Right lobe of liver (tissue), 6 donors: ENCODE data around the gene GUCA2A. TPM values are rescaled to one million over a fixed set of nuclear protein-coding genes. Genes with fewer than 3 reads are reported as not detected.

ENCODE experiments used
- ATAC-seq, 4 donors: fragments of 200-7000 bp; cut with Tn5 transposase; one replicate each; pipeline ENCODE4 v1.9.1; 2020; ENCODE audit warnings: mild to moderate bottlenecking in 4 of 4, moderate library complexity in 4 of 4
- DNase-seq, 3 donors: peaks; one replicate each; pipeline ENCODE4 v3.0.0-alpha.2; 2020
- H3K27ac ChIP-seq, 3 donors: fragments of 200-600 bp; one replicate each; pipeline ENCODE4 v1.8.0; 2022
- H3K27me3 ChIP-seq, 2 donors: fragments of 200-600 bp; one replicate each; pipeline ENCODE4 v1.8.0; 2022
- H3K36me3 ChIP-seq, 4 donors: fragments of 200-600 bp; sonication (generic) in 1 of 4; one replicate each; pipeline versions ENCODE4 v1.5.1 to v1.8.0; 2017 to 2022; ENCODE audit warnings: control low read depth in 1 of 4
- H3K4me1 ChIP-seq, 4 donors: fragments of 200-600 bp; sonication (generic) in 1 of 4; one replicate each; pipeline versions ENCODE4 v1.5.1 to v1.8.0; 2017 to 2022; ENCODE audit warnings: control low read depth in 1 of 4
- H3K4me3 ChIP-seq, 3 donors: fragments of 200-600 bp; one replicate each; pipeline ENCODE4 v1.8.0; 2022
- H3K9me3 ChIP-seq, 4 donors: fragments of 200-600 bp; sonication (generic) in 1 of 4; one replicate each; pipeline versions ENCODE4 v1.5.1 to v1.8.0; 2017 to 2022; ENCODE audit warnings: control low read depth in 1 of 4
- POLR2A ChIP-seq: fragments of 450-650 bp; IDR thresholded peaks from one replicate; pipeline ENCODE4 v1.6.1; 2017; ENCODE audit warnings: antibody characterized with exemption, mild to moderate bottlenecking
- WGBS: methylation state at CpG from one replicate; pipeline ENCODE4 v1.1.6; 2018; ENCODE audit warnings: low coverage, low lambda C conversion rate; ENCODE audit not compliant: insufficient coverage; ENCODE audit errors: missing lambda C conversion rate; 5-methylcytosine and 5-hydroxymethylcytosine counted together
- intact Hi-C, 2 donors: fragments of 100-400 bp; cut with DNase I; formaldehyde crosslinking; loops; one replicate each; pipeline versions ENCODE4 v1.11.2 to v1.14.1; 2022
- total RNA-seq, 6 experiments: library from RNA; depleted of rRNA in 2 of 6; stranded (reverse); fragments of >200 nt in 2 of 6; fragmentation: NEBNext Ultra II Directional in 3 of 6; extraction: Animal tissue kit (Norgen Biotek cat#: 25700) in 3 of 6; gene quantifications; one replicate each; pipeline versions ENCODE4 v1.1.0 to v1.2.4, GENCODE V29; 2016 to 2023
- TF ChIP-seq, protein P1 (sequence below), 4 donors: fragments of 200-600 bp in 3 of 4; fragments of 450-650 bp in 1 of 4; IDR thresholded peaks; one replicate each; pipeline versions ENCODE4 v1.5.1 to v1.8.0; 2016 to 2022; ENCODE audit warnings: antibody characterized with exemption in 4 of 4, mild to moderate bottlenecking in 2 of 4
- donor health status: DM: no; HTN: yes; CAD: no.
- donor health status: DM: no; HTN: no; CAD: no.
- donor health status: DM: no; HTN: no; CAD: no.
- donor health status: DM: no; HTN: yes; CAD: no.
- donor health status: DM: no; HTN: yes; CAD: no.

Gene GUCA2A
- total RNA-seq, 6 experiments from 2014 or later, result not detected

DNA sequence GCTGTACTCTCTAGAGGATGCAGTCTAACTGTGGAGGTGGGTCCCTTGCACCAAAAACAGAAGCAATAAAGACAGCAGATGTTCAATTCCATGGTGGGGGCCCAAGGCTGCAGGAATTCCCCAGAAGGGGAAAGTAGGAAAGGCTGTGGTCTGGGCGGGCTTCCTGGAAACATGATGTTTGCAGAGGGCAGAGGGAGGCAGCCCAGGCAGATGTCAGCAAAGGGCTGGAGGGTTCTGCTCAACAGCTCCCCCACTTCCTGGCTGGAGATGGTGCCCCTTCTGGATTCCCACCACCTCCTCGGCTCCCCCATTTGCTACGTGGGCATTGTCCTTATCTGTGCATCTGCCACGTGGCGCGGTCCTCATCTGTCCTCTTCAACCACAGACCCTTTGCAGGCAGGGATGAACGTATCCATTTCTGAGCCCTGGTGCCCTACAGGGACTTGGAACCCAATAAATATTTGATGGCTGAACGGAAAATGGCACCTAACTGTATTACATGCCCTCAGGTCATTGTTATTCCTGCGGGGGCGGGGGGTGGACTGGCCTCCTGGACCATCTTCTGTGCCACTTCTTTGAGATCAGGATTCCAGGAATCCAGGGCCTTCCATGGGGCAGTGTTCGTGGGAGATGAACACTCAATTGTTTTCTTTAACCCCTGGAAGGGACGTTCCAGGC lies 19.7 kb downstream of the GUCA2A start:
- TF ChIP-seq, protein P1, sequence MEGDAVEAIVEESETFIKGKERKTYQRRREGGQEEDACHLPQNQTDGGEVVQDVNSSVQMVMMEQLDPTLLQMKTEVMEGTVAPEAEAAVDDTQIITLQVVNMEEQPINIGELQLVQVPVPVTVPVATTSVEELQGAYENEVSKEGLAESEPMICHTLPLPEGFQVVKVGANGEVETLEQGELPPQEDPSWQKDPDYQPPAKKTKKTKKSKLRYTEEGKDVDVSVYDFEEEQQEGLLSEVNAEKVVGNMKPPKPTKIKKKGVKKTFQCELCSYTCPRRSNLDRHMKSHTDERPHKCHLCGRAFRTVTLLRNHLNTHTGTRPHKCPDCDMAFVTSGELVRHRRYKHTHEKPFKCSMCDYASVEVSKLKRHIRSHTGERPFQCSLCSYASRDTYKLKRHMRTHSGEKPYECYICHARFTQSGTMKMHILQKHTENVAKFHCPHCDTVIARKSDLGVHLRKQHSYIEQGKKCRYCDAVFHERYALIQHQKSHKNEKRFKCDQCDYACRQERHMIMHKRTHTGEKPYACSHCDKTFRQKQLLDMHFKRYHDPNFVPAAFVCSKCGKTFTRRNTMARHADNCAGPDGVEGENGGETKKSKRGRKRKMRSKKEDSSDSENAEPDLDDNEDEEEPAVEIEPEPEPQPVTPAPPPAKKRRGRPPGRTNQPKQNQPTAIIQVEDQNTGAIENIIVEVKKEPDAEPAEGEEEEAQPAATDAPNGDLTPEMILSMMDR (IDR thresholded peaks at IDR 0.05), result no peak
- no peak for TF ChIP-seq POLR2A
- 64% methylated on average over 5 of the region's 12 CpGs for WGBS

DNA sequence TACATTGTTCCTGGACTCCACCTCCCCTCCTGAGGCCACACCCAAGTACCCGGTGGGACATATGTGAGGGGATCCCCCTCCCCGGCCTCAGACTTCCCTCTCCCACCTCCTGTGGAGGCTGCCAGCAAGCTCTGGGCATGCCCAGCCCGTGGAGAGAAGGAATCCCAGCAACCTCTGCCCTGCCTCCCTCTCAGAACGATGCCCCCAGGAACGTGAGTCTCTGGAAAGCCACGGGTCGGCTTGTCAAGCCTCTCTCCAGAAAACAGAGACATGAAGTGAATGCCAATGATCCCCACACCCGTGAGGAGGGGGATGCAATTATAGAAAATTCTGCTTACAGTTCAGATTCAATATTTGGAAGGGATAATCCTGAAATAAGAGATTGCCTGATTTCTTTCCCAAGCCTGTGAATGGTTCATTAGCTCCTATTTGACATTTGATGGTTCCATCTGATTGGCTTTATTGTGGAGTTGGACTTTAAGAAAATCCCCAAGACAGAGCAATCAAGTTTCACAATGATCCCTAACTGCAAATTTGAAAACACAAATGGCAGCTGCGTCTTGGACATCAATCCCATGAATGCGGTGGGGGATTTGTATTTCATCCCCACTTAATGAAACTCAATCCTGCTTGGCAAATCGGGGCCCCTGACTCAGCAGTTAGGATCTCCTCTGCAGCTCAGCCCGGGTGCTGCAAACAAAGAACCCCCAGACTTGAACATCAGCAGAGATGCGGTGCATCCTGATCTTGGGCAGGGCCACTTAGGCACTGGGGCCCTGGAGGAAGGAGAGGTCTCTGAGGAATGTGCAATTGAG lies 20.4 kb downstream of the GUCA2A start:
- H3K4me1 ChIP-seq, result no peaks in the 10 kb centered on the region
- intact Hi-C loops, result loop anchor here in 1 of 2 donors (10.0 kb wide), 1 partner anchor 611 kb away; no protein-coding TSS in a partner anchor
- WGBS, result 49% methylated on average over 6 of the region's 13 CpGs
- H3K36me3 ChIP-seq, result no peaks in the 10 kb centered on the region
- H3K27ac ChIP-seq, result no peak overlapping the region
- H3K27me3 ChIP-seq, result no peaks in the 10 kb centered on the region
- ATAC-seq, result no peak
- DNase-seq, result no peak
- H3K4me3 ChIP-seq, result no peak overlapping the region
- TF ChIP-seq, protein P1 (IDR thresholded peaks at IDR 0.05), result no peak
- TF ChIP-seq POLR2A, result no peak
- H3K9me3 ChIP-seq, result no peaks in the 10 kb centered on the region

More for the DNA sequence above, 19.7 kb downstream of the GUCA2A start:
- Histone ChIP-seq H3K9me3 (no peaks in the 10 kb centered on the region), H3K27me3 (no peaks in the 10 kb centered on the region), H3K4me3 (no peak overlapping the region), H3K27ac (no peak overlapping the region), H3K4me1 (no peaks in the 10 kb centered on the region), H3K36me3 (no peaks in the 10 kb centered on the region)
- DNase-seq (no peak), ATAC-seq (no peak)
- intact Hi-C loops, result loop anchor here in 1 of 2 donors (10.0 kb wide), 1 partner anchor 610 kb away; no protein-coding TSS in a partner anchor

DNA sequence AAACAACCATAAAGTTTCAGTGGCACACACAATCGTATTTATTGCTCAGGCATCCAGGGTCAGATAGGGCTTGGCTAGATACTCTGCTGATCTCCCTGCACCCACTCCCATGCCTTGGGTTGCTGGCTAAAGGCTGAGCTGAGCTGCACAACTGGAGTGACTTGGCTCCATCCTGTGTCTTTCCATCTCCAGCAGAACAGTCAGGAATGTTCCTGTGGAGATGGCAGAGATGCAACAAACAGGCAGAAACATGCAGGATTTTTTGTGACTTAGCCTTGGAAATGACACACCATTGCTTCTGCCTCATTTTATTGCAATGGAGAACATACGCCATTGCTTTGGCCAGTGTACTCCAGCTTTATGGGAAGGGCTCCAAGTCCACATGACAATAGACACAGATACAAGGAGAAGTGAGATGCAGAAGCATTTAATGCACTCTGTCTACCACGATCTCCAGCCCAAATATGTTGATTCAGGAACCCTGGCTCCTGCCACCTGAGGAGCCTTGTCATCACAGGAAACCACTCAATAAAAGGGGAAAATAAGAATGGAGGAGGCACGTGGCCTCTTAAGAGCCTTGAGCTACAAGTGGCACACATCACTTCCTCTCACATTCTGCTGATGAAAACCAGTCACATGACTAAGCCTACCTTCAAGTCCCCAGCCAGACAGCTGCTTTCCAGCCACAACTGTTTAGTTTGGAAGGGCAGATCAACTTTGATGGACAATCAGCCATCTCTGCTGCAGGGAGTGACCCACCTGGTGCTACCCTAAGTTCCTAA lies 21.5 kb downstream of the GUCA2A start:
- TF ChIP-seq POLR2A, result no peak
- TF ChIP-seq, protein P1 (IDR thresholded peaks at IDR 0.05), result no peak
- H3K9me3 ChIP-seq, result no peaks in the 10 kb centered on the region
- no peaks in the 10 kb centered on the region for H3K4me1 ChIP-seq
- intact Hi-C loops, result loop anchor here in 1 of 2 donors (10.0 kb wide), 1 partner anchor 612 kb away; no protein-coding TSS in a partner anchor
- H3K36me3 ChIP-seq, result no peaks in the 10 kb centered on the region
- no peak overlapping the region for H3K4me3 ChIP-seq
- DNase-seq, result no peak
- WGBS, result 23% methylated on average over 3 of the region's 4 CpGs
- no peak for ATAC-seq
- no peak overlapping the region for H3K27ac ChIP-seq
- H3K27me3 ChIP-seq, result no peaks in the 10 kb centered on the region

DNA sequence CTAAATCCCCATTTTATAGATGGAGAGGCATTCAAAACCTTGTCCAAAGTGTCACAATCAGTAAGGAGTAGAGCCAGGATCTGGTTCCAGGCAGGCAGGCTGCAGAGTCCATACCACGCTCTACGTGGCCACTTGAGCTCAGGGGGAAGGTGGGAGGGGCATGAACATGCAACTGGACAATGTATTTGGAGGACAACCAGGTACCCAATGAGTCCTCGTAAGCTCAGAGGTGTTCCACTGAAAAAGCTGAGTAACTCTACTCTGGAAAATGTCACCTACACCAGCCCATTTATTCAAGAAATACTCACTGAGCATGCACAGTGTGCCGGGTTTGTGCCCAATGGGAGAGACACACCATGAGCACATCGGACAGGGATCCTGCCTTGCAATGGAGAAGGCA lies 22.6 kb downstream of the GUCA2A start:
- 84% methylated on average over 4 of the region's 5 CpGs for WGBS
- no peak overlapping the region for H3K27ac ChIP-seq
- TF ChIP-seq POLR2A, result no peak
- TF ChIP-seq, protein P1 (IDR thresholded peaks at IDR 0.05), result no peak
- no peaks in the 10 kb centered on the region for H3K27me3 ChIP-seq
- H3K36me3 ChIP-seq, result no peaks in the 10 kb centered on the region
- no peaks in the 10 kb centered on the region for H3K4me1 ChIP-seq
- H3K9me3 ChIP-seq, result no peaks in the 10 kb centered on the region
- H3K4me3 ChIP-seq, result no peak overlapping the region
- ATAC-seq (no peak), DNase-seq (no peak)
- intact Hi-C loops, result loop anchor here in 1 of 2 donors (10.0 kb wide), 1 partner anchor 613 kb away; no protein-coding TSS in a partner anchor
